ENCODE measurements around the gene ADD2. TPM values are rescaled to one million over a fixed set of nuclear protein-coding genes. Genes with fewer than 3 reads are reported as not detected.

ADD2 gene
- total RNA-seq, 2 donors from 2014 or later: 18.3 to 76.0 TPM

DNA sequence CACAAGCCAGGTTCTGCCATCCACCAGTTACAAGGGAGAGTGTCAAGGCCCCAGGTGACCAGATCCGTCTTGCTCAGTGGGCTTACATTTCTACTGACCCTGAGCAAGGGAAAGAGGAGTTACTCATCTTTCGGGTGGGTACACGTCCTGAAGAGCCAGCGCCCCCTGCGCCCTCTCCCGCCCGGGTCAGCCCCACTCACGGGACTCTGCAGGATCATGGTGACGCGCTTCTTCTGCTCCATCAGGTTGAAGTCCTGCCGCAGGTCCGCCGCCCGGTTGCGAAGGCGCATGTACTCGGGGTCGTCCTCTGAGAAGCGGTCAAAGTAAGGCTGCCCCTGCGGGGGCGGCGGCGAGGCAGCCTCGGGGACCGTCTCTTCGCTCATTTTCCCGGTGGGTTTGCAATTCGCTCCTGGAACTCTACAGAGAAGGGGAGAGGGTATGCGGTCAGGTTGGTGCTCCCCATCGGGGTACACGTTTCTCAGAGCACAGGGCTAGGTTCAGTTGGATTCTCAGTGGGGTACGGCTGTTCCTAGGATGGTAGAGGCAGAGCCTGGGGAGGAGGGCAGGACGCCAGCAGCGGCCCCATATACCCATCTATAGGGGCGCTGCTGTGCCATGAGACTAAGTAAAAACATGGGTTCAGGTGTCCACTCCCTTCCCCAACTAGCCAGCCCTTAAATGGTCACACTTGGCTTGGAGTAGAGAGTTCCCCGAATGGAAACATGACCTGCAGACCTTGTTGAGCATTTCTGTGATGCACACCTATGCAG, 61.8 kb downstream of the ADD2 start:
- H3K9me3 Mint-ChIP-seq: no peaks in the 10 kb centered on the region
- no peaks in the 10 kb centered on the region for H3K36me3 Mint-ChIP-seq
- H3K27ac Mint-ChIP-seq: peak overlapping the region in 1 of 2 donors; percentile 17
- ATAC-seq (no peak), DNase-seq (ENCODE audit: low spot score in 2 of 2) (no peak)

DNA sequence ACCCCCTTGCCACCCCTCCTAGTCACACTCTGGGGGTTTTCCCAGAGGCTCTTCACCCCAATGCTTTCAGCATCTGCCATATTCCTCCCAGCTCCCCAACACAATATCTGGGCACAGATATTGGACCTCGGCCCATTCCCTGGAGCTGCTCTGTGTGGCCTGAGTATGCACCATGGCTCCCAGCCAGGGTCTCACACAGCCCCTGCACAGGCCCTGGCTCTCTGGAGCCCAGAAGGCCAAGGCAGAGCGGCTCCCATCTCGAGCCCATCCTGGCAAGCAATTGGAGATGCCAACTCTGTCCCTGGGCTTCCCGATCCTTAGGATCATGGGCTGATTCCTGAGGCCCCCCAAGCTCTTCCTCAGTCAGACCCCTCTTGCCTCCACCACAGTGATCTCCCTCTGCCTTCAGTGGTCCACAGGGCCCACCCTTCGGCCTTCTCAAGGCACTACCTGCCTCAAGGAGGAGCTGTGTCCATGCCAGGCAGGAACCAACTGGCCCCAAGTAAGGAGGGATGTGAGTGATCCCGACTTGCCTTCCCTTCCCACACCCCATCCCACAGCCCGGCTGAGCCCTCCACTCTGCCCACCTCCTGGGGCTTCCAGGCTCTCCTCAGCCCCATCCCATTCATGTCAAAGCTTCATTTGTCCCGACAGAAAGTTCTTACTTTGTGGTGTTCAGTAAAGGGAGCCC, 62.7 kb downstream of the ADD2 start:
- DNase-seq (ENCODE audit: low spot score in 2 of 2): no peak
- no peak for ATAC-seq

DNA sequence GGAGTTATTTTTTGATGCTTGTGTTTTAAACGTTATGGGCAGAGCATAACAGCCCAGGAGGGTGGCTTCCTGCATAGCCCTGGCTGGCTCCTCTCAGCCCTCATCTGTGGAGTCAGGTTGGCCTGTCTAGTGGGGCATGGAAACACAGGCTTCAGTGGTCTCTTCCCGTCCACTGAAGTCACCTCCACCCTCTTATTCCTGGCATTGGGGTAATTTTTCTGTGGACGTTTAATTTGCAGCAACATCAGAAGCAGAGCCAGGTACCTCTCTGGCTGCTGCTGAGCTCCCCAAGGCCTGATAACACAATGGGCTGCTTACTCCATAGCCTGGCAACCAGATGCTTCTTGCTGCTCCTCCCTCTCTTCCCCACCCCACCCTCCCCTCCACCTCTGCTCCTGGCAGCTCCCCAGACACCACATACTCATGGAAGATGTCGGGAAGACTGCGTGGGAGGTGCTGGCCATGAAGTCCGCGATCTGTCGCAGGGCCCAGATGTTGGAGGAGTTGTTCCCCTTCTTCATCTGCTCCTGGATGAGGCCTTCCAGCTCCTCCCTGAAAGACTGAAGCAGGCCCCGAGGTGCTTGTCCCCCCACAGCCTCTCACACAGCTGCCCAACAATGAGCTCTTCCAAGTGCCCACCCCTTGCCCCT, 64.0 kb downstream of the ADD2 start:
- no peak for ATAC-seq
- H3K9me3 Mint-ChIP-seq: no peaks in the 10 kb centered on the region
- no peaks in the 10 kb centered on the region for H3K36me3 Mint-ChIP-seq

More for the DNA sequence above, 62.7 kb downstream of the ADD2 start:
- H3K36me3 Mint-ChIP-seq: no peaks in the 10 kb centered on the region
- peak overlapping the region; percentile 17 to 91 for H3K27ac Mint-ChIP-seq
- no peaks in the 10 kb centered on the region for H3K9me3 Mint-ChIP-seq

DNA sequence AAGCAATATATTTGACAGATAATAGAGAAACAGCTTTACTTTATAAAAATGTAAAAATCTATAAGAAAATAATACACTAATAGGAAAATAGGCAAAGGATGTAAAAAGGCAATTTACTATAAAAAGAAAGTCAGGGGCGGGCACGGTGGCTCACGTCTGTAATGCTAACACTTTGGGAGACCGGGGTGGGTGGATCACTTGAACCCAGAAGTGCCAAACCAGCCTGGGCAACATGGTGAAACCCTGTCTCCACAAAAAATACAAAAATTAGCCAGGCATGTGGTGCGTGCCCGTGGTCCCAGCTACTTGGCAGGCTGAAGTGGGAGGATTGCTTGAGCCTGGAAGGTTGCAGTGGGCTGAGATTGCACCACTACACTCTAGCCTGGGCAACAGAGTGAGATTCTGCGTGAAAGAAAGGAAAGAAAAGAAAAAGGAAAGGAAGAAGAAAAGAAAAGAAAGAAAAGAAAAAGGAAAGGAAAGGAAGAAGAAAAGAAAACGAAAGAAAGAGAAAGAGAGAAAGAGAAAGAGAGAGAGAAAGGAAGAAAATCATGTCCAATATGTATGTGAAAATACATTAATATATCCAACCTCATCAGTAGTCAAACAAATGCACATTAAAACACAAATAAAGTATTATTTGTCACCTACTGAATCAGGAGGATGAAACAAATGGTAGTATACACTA, 65.1 kb downstream of the ADD2 start:
- no peak for DNase-seq (ENCODE audit: low spot score in 2 of 2)
- Mint-ChIP-seq H3K36me3 (no peaks in the 10 kb centered on the region), H3K27ac (peak overlapping the region in 1 of 2 donors; percentile 20), H3K9me3 (no peaks in the 10 kb centered on the region)
- ATAC-seq: no peak

More for the DNA sequence above, 64.0 kb downstream of the ADD2 start:
- DNase-seq (ENCODE audit: low spot score in 2 of 2): no peak
- H3K27ac Mint-ChIP-seq: peak overlapping the region in 1 of 2 donors; percentile 26

DNA sequence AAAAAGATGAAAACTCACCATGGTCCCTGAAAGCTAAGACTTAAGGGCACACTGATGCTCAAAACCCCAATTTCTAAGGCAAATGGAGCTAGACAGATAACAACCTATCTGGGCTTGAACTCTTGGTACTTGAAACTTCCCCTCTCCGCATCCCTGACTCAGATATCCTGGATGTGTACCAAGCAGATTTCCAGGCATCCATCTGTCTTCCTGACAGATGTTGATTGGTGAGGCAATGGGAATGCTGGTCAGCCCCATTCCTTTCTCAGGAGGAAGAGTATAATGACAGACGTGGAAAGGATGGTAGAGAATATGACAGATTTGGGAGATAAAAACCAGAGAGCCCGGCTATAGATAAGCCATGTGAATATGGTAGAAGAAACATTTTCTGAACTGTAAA, 69.2 kb downstream of the ADD2 start:
- H3K36me3 Mint-ChIP-seq: no peaks in the 10 kb centered on the region
- DNase-seq (ENCODE audit: low spot score in 2 of 2) (no peak), ATAC-seq (no peak)
- H3K9me3 Mint-ChIP-seq: no peaks in the 10 kb centered on the region
- no peak overlapping the region for H3K27ac Mint-ChIP-seq

DNA sequence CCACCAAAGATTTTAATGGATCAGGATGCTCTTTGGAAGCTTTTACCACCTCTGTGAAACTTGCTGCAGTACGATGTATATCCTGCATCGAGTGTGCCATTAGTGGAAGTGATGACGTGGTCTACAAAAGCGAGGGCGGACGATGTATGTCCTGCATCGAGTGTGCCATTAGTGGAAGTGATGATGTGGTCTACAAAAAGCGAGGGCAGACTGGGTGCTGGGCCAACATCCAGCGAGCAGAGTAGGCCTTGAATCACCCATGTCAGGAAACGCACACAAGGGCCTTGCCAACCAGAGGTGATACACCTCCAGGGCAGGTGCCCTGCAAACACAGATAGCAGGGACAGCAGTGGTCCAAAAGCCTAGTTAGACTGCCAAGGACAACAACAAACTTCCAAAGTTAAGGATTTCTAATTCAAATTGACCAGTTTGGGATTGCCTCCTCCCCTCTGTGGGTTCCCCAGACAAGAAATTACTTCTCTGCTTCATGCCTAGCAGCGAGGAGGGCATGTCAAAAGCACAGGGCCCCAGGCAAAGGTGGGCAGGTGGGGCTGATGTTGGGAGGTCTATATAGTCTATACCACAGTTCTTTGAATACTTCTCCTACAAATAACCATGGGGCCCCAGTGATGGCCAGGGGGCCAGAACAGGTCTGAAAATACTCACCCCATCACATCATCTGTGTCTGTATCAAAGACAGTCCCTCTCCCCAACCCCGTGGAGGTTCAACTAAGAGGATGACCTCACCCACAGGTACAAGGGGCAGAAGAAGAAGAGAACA, 70.2 kb downstream of the ADD2 start:
- H3K9me3 Mint-ChIP-seq: no peaks in the 10 kb centered on the region
- H3K36me3 Mint-ChIP-seq: no peaks in the 10 kb centered on the region
- DNase-seq (ENCODE audit: low spot score in 2 of 2) (no peak), ATAC-seq (no peak)
- no peak overlapping the region for H3K27ac Mint-ChIP-seq

DNA sequence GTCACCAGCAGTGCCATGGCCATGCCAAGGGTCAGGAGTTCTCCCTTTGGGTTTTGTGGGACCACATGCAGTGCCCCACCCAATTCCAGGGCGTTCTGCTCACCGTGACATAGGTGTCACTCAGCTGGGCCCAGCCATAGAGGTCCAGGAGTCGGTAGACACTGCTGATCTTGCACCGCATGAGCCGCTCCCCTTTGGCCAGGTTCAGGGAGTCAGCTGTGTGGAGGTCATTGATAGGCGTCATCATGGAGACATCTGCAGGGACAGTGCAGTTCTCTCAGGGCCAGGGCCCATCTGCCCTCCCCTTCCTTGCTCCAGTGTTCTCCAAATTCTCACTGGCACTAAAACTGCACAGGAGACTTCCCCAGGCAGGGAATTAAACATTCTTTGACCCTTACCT, 71.9 kb downstream of the ADD2 start:
- H3K27ac Mint-ChIP-seq: no peak overlapping the region
- no peak for DNase-seq (ENCODE audit: low spot score in 2 of 2)
- ATAC-seq: no peak
- H3K9me3 Mint-ChIP-seq: no peaks in the 10 kb centered on the region
- no peaks in the 10 kb centered on the region for H3K36me3 Mint-ChIP-seq

DNA sequence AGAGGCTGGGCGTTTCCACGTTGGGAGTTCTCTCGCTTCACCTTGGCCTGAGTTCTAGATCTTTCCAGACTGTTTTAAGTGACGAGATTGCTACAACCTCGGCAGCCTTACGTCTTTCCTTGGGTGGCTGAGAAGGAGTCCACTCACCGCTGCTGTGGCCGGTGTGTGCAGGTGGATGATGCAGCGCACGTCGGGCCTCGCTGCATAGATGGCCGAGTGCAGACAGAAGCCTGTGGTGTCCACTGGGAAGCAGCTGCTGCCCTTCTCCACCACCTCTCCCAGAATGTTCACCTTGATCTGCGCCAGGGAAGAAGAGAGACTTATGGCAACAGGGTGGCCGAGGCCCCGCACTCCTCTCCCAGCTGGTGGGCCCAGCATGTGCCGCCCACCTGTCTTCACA, 75.7 kb downstream of the ADD2 start:
- ATAC-seq: no peak
- no peak for DNase-seq (ENCODE audit: low spot score in 2 of 2)
- Mint-ChIP-seq H3K27ac (no peak overlapping the region), H3K9me3 (no peaks in the 10 kb centered on the region), H3K36me3 (peaks cover 0 to 10% of the 10 kb centered on the region in 2 donors)

DNA sequence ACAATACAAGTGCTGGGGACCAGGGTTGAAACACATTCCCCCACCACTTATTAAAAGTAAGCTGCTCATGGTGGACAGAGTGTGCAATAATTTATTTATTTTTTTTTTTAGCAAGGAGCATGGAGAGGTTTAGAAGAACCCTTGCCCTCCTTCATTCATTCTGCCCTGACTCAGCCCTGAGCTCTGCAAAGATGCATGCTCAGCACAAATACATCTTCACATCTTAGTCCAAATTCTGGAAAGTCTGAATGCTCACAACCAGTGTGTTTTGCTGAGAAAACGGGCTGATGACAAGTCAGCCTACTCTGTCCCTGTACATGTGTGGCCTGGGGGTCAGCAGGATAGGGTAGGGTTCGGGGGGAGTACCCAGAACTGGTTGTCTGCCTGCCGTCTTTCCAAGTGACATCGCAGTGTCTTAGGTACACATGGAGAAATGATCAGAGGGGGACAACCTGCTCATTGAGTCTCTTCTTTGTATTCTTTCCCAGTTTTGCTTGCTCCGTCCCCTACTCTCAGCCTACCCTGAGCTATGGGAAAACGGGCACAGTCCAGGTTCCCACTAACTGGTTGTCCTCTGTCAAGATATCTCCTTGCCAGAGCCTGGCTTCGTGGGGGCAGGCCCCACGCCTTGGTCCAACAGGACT, 76.4 kb downstream of the ADD2 start:
- no peak overlapping the region for H3K27ac Mint-ChIP-seq
- DNase-seq (ENCODE audit: low spot score in 2 of 2): no peak
- peaks cover 0 to 10% of the 10 kb centered on the region in 2 donors for H3K36me3 Mint-ChIP-seq
- no peak for ATAC-seq
- no peaks in the 10 kb centered on the region for H3K9me3 Mint-ChIP-seq

DNA sequence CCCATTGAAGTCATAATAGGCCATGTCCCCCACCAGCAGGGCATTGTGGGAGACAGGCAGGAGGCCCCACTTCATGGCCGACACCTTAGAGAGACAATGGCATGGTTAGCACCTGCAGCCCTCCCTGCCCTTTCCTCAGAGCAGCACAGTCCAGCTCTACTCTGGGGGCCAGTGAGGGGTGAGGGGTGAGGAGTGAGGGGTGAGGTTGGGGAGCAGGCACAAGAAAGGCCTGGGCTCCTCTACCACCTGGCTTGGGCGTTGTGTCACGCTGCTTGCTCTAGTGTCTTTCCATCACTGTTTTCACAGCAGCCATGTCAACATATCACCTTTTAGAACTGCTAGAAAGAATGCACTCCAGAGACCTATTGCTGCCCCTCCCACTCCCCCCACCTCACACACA, 77.2 kb downstream of the ADD2 start:
- no peak for ATAC-seq
- H3K36me3 Mint-ChIP-seq: peaks cover 0 to 10% of the 10 kb centered on the region in 2 donors
- peak overlapping the region in 1 of 2 donors; percentile 24 for H3K27ac Mint-ChIP-seq

DNA sequence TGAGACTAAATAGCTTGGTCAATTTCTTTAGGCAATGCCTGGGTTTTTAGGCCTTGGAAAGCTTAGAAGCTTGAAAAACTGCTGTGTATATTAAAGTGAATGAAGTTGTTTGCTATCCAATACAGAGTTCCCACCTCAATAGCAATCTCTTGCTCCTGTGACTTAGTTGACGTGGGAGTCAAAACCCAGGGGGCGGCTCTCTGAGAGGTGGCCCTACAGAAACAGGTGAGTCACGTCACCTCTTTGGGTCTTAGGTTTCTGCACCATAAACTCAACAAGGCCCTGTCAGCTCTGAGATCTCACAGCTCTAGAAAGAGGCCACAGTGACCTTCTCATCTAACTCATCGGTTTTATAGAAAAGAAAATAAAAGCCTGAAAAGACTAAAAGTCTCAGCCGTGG, 79.6 kb downstream of the ADD2 start:
- DNase-seq (ENCODE audit: low spot score in 2 of 2) (no peak), ATAC-seq (no peak)
- H3K36me3 Mint-ChIP-seq: peaks cover 0 to 10% of the 10 kb centered on the region in 2 donors
- no peaks in the 10 kb centered on the region for H3K9me3 Mint-ChIP-seq
- H3K27ac Mint-ChIP-seq: no peak overlapping the region

More for the DNA sequence above, 77.2 kb downstream of the ADD2 start:
- no peaks in the 10 kb centered on the region for H3K9me3 Mint-ChIP-seq
- DNase-seq (ENCODE audit: low spot score in 2 of 2): no peak

DNA sequence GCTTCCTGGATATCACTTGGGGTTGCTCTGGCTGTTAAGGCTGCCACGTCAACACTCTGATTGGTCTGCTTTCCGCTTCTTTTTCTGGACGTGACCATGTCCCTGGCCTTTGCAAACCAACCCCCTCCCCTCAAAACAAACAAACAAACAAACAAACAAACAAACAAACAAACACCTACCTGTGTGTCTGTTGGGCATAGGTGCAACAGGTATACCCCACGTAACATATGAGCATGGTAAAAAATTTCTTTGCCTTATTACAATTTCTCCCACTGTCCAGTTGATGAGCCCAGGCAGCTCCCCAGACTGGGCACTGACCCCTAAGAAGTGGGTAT, 80.6 kb downstream of the ADD2 start:
- no peaks in the 10 kb centered on the region for H3K9me3 Mint-ChIP-seq
- peaks cover 0 to 10% of the 10 kb centered on the region in 2 donors for H3K36me3 Mint-ChIP-seq
- H3K27ac Mint-ChIP-seq: peak overlapping the region in 1 of 2 donors; percentile 49
- no peak for DNase-seq (ENCODE audit: low spot score in 2 of 2)
- no peak for ATAC-seq

DNA sequence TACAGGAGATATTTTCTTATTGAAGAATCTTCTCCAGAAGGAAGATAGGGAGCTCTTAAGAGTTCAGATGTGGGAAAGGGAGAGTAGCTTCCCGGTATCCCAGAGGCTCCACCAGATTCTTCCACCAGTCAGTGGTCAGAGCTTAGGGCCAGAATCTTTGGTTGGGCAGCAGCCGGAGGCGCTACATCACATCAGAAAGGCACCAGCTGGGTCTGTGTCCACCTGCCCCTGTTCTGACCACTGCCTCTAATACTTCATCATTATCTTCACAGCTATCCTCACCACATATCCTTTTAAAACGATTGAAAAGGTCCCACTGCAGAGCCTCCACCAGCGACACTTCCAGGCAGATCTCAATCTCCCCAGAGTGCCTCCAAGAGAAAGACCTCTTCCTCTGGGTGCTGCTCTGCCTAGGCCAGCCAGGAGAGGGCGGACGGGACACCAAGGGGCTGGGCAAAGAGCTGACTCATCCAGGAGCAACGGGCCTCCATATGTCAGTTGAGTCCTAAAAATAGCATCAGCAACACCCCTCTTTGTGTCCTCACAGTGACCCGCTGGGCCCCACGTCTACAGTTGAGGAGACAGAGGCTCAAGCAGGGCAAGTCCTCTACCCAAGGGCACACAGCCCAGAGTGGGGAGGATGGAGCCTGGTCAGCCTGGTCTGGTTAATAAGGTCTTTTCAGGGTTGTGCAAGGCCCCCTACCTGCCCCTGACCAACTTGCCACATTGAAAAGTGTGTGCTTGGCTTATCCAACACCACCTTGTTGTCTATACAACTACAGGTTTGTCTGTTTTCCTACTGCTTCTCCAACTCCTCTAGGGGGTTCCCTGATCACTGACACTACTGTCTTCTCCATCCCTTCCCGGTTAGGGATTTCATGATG, 81.2 kb downstream of the ADD2 start:
- peak overlapping the region; percentile 19 to 49 for H3K27ac Mint-ChIP-seq
- H3K36me3 Mint-ChIP-seq: peaks cover 0 to 10% of the 10 kb centered on the region in 2 donors
- no peaks in the 10 kb centered on the region for H3K9me3 Mint-ChIP-seq
- peak; percentile 63 to 71 for ATAC-seq
- peak in 1 of 2 donors; percentile 14 for DNase-seq (ENCODE audit: low spot score in 2 of 2)

DNA sequence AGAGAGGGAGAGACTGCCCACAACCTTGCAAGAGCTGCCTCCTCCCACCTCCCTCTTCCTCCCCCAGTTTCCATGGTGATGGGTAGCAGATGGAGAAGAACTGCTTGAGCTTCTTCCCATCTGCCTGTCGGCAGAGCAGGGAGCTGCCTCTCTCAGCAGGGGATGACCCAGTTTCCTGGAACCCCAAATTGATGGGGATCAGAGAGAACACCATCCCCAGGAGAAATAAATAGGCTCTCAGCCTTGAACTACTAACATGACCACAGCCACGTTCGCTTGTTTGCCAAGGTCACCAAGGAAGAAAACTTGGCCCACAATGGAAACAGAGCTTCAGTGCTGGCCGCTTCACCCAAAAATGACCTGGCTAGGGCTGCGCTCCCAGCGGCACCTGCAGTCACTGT, 82.2 kb downstream of the ADD2 start:
- Mint-ChIP-seq H3K36me3 (peaks cover 0 to 10% of the 10 kb centered on the region in 2 donors), H3K27ac (no peak overlapping the region), H3K9me3 (no peaks in the 10 kb centered on the region)
- no peak for ATAC-seq
- DNase-seq (ENCODE audit: low spot score in 2 of 2): no peak

All from activated naive CD4-positive, alpha-beta T cell treated with anti-CD3 and anti-CD28 coated beads, Interleukin-2, amount 50 U/mL, for 72 hours (primary cell).